GM19468 (cell line): Measurements from ENCODE around the gene ADGRG3.

Experiments used
- ATAC-seq: cut with Tn5 transposase; IDR thresholded peaks from one replicate; pipeline ENCODE4 v1.9.1; 2021; ENCODE audit warnings: mild to moderate bottlenecking, moderate library complexity, moderate number of reproducible peaks; ENCODE audit not compliant: unreplicated experiment; ENCODE audit errors: extremely low read depth

Gene ADGRG3

GRCh38 chr16:57732037-57732436, 63.9 kb downstream of the ADGRG3 start:
- no peak for ATAC-seq

GRCh38 chr16:57732714-57733113, 64.6 kb downstream of the ADGRG3 start:
- no peak for ATAC-seq

GRCh38 chr16:57734308-57734924, 66.3 kb downstream of the ADGRG3 start:
- no peak for ATAC-seq

- peak; percentile 77 for ATAC-seq
Observed at GRCh38 chr16:57734925-57735754, 67.0 kb downstream of the ADGRG3 start.

DNA sequence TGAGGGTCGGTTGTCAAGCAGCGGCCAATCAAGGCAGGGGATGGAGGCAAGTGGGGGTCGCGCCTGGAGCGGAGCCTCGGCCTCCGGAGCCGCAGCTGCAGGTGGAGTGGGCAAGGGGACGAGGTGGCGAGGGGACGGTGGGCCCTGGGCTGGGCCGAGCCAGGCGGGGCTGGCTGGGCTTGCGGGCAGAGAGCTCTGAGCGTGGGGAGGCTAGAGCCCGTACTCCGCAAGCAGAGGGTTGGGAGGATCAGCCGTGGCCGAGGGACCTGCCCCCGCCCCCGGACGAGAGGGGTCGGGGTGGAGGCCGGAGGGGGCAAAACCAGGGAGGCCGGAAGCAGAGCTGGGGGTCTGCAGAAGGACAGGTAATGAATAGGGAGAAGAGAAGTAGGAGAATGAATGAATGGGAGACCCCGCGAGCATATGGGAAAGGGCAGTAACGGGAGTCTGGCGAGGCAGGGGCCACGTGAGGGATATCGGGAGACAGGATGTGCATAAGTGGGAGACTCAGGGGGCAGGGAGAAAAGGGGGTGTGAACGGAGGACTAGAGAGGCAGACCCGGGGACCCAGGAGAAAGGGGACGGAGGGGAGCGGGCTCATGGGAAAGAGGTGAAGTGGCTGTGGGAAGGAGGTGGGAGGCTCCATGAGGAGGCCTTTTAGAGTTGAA, 67.8 kb downstream of the ADGRG3 start, which contains the start of gene KATNB1:
Gene KATNB1, plus strand, starts transcription at position 16 of the 664 bp plus-strand sequence. CDS start 1,474 bp downstream, outside the sequence.
- peak; percentile 6 for ATAC-seq

GRCh38 chr16:57736419-57737351, 68.6 kb downstream of the ADGRG3 start:
- ATAC-seq = no peak

DNA sequence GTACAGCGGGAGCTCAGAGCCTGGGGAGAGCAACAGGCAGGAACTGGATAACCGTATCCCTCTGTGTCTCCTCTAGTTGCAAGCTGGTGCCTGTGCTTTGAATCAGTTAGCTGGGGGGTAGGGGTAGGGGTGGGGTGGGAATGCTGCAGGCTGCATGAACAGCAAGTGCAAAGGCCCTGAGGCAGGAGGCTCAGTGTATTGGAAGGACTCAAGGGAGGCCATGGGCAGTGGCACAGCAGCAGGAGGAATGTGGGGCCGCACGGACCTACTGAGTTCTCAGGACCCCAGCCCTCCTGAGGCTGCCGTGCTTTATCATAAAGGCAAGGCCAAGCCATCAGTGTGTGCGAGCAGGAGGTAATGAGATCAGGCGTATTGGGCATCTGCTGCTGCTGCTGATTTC, 70.7 kb downstream of the ADGRG3 start:
- ATAC-seq = no peak
